ENCODE measurements around the gene UBE2L5.

DNA sequence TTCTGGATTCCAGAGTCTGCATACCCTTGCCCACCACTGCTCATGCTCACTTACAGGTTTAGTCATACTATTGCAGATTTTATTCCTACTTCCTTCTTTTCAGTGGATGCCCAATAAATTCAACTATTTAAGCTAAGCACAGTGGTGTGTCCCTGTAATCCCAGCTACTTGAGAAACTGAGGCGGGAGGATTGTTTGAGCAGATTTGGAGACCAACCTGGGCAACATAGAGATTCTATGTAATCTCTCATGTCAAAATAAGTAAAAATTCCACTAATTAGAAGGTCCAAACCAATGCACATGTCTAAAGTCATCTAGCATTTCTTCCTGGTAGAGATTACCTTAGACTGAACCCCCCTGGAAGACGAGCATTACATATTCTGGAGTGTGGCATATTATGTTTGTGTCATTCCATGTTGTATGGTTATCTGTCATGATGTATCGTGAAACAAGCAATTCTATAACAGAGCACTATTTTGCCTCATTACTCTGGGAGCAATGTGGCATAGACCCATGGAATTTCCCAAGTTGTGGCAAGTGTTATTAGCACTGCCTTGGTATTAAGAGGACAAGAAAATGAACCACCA, 35.1 kb downstream of the UBE2L5 start:
- TF ChIP-seq RARB (CRISPR knock-in tag; IDR thresholded peaks at IDR 0.05) (no peak), SNAI2 (CRISPR knock-in tag; IDR thresholded peaks at IDR 0.05) (no peak), PPARA (CRISPR knock-in tag; IDR thresholded peaks at IDR 0.05; ENCODE audit: borderline replicate concordance) (no peak), CSRNP3 (CRISPR knock-in tag; IDR thresholded peaks at IDR 0.05) (no peak), GLIS3 (CRISPR knock-in tag; IDR thresholded peaks at IDR 0.05) (no peak), ZNF70 (CRISPR knock-in tag; IDR thresholded peaks at IDR 0.05) (no peak), ISL1 (CRISPR knock-in tag; IDR thresholded peaks at IDR 0.05) (no peak)
- TF ChIP-seq, protein P1, sequence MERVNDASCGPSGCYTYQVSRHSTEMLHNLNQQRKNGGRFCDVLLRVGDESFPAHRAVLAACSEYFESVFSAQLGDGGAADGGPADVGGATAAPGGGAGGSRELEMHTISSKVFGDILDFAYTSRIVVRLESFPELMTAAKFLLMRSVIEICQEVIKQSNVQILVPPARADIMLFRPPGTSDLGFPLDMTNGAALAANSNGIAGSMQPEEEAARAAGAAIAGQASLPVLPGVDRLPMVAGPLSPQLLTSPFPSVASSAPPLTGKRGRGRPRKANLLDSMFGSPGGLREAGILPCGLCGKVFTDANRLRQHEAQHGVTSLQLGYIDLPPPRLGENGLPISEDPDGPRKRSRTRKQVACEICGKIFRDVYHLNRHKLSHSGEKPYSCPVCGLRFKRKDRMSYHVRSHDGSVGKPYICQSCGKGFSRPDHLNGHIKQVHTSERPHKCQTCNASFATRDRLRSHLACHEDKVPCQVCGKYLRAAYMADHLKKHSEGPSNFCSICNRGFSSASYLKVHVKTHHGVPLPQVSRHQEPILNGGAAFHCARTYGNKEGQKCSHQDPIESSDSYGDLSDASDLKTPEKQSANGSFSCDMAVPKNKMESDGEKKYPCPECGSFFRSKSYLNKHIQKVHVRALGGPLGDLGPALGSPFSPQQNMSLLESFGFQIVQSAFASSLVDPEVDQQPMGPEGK (CRISPR knock-in tag; IDR thresholded peaks at IDR 0.05; ENCODE audit: borderline replicate concordance), result no peak
- TF ChIP-seq, protein P2, sequence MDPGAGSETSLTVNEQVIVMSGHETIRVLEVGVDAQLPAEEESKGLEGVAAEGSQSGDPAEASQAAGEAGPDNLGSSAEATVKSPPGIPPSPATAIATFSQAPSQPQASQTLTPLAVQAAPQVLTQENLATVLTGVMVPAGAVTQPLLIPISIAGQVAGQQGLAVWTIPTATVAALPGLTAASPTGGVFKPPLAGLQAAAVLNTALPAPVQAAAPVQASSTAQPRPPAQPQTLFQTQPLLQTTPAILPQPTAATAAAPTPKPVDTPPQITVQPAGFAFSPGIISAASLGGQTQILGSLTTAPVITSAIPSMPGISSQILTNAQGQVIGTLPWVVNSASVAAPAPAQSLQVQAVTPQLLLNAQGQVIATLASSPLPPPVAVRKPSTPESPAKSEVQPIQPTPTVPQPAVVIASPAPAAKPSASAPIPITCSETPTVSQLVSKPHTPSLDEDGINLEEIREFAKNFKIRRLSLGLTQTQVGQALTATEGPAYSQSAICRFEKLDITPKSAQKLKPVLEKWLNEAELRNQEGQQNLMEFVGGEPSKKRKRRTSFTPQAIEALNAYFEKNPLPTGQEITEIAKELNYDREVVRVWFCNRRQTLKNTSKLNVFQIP (CRISPR knock-in tag; IDR thresholded peaks at IDR 0.05; ENCODE audit: borderline replicate concordance, low read depth), result no peak
- TF ChIP-seq, protein P3, sequence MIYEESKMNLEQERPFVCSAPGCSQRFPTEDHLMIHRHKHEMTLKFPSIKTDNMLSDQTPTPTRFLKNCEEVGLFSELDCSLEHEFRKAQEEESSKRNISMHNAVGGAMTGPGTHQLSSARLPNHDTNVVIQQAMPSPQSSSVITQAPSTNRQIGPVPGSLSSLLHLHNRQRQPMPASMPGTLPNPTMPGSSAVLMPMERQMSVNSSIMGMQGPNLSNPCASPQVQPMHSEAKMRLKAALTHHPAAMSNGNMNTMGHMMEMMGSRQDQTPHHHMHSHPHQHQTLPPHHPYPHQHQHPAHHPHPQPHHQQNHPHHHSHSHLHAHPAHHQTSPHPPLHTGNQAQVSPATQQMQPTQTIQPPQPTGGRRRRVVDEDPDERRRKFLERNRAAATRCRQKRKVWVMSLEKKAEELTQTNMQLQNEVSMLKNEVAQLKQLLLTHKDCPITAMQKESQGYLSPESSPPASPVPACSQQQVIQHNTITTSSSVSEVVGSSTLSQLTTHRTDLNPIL (CRISPR knock-in tag; IDR thresholded peaks at IDR 0.05; ENCODE audit: low read depth), result no peak
